ENCODE measurements around the gene SPHK1.

Gene SPHK1

DNA sequence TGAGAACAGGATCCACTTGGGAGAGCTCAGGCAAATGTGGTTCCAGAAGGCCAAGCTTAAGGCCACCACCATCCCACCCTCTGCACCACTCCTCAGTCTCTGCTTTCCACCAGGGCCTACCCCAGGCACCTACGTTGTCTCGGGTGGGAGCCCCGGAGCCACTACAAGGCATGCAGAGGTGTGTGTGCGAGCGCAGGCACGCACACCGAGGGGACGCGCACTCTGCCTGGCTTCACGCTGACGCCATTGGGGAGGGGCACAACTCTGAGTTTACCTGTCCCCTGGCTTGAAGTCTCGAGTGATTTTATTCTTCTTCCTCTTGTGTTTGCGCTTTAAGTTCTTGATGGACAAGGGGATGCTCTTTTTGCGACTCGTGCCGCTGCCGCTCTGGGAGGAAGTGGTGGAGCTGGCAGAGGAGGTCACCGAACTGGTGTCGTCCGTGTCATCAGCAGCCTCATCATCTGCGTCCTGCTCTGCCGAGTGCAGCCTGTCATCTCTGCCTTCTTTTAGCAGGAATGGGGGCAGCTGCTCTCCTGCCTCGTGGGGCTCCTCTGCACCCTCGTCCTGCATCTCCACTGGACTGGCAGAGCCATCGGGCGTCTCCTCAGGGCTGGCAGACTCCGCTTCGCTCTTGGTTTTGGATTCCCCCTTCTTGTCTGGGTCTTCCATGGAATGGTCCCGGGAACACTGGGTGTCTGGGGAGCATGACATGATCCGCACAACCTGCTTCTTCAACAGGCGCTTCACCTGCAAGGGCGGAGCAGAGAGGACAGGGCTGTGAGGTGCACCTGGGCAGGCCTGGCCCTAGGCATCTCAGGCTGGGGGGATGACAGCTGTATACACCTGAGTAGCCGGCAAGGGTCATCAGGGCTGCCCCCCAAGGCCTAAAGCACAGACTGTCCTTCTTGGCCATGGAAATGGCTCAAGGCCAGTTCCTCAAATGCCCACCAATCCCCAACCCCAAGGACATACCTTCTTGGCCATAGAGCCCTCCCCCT, 15.1 kb downstream of the SPHK1 start:
- DNase-seq, result no peak
- in situ Hi-C loops (cut with HindIII; ENCODE audit: low pct_ligation_motif_present, low pct_unique_long_range_greater_than_20kb, low sequenced_read_pairs), result no loop called here

DNA sequence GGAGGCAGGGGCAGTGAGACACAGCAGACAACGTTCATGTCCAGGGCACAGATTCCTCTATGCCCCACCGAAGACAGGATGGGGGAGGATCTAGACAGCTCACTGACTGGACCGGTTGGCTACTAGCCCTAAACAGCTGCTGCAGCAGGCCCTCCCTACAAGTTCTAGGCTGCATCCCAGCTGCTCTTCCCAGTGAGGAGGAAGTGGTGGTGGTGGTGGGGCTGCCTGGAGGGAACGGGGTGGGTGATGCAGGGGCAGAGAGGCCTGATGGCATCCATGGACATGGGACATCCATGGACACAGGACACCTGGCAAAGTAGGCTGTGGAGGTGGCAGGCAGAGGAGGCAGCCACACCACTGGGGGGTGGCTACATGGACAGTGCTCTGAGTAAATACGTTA, 18.3 kb downstream of the SPHK1 start:
- DNase-seq, result no peak
- in situ Hi-C loops (cut with HindIII; ENCODE audit: low pct_ligation_motif_present, low pct_unique_long_range_greater_than_20kb, low sequenced_read_pairs), result no loop called here

DNA sequence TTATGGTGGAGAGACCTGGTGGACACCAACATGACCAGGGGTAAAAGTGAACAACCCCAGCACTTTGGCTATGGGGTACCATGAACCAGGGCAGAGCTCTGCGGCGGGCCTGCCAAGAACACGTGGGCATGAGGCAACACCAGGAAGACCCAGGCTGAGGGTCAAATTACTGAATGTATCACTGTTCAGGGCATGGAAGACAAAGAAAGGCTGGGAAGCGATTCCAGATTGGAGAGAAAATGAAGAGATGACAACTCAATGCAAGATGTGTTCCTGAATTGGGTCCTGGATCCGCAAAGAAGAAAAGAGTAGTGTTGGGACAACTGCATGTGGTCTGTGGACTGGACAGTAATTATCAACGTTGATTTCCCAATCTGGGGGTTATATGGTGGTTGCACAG, 19.8 kb downstream of the SPHK1 start:
- in situ Hi-C loops (cut with HindIII; ENCODE audit: low pct_ligation_motif_present, low pct_unique_long_range_greater_than_20kb, low sequenced_read_pairs), result no loop called here
- no peak for DNase-seq

DNA sequence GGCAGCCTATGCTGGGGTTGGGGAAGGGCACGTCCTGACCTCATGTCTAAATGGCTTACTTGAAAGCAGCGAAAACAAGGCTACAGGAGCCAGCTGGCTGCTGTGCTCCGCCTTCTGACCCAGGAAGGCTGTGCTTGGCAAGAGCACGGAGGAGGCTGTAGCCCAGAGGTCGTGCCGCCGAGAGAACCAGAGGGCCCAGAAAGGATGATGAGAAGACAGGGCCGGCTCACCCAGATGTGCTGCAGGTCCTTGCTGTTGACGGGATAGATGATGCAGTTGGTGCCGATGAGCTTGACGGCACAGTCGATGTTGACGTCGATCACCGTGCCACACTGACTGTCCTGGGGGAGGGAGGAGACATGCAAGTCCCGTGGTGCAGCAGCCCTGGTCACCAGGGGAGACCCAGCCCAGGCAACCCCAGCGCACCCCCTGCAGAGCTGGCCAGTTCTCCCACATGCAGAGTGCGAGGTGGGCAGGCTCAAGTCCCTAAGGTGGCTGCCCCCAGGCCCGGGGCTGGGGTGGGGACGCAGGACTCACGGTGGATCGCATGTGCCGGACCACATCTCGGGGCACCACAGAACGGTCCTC, 20.7 kb downstream of the SPHK1 start:
- in situ Hi-C loops (cut with HindIII; ENCODE audit: low pct_ligation_motif_present, low pct_unique_long_range_greater_than_20kb, low sequenced_read_pairs), result no loop called here
- DNase-seq, result no peak

DNA sequence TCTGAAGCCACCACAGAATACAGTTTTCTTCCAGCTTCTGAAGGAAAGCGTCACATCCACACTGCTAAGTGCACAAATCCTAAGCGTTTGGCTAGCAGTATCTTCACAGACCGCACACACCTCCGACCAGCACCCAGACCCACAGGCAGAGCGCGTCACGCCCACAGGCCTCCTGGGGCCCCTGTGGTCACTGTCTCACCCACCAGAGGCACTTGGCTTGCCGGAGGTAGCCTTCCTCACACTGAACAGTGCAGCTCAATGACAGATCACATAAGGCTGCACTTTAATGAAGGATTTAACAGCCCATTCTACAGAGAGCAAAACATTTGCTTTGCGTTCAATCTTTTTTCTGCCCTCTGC, 21.2 kb downstream of the SPHK1 start:
- in situ Hi-C loops (cut with HindIII; ENCODE audit: low pct_ligation_motif_present, low pct_unique_long_range_greater_than_20kb, low sequenced_read_pairs), result no loop called here
- DNase-seq, result no peak

DNA sequence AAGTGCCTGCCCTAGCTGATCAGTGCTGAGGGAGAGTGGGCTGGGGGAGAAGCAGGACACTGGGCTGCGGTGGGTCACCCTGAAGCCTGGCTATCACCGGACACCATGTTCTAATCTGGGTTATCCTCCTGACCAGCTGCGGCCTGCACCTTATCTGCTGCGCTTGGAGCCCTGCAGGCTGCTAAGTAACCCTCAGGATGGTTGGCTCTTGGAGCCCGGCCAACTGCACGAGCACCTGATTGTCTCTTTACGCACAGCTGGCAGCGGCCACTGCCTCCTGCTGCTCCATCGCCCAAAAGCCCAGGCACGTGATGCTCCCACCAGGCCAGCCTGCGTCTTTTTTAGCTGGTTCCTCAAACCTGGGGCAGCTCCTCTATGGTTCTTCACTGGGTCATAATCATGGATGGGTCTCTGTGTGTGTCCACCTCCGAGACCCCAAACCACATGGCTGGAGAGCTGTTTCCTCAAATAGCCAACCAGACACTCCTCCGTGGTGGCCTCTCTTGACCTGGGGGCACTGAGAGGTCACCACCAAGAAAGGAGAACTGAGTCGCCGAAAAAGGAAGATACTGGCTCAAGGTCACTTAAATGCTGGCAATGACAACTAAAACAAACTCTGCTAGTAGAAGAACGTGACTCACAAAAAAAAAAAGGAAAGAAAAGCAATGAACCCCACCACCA, 21.7 kb downstream of the SPHK1 start:
- DNase-seq, result no peak
- in situ Hi-C loops (cut with HindIII; ENCODE audit: low pct_ligation_motif_present, low pct_unique_long_range_greater_than_20kb, low sequenced_read_pairs), result no loop called here

DNA sequence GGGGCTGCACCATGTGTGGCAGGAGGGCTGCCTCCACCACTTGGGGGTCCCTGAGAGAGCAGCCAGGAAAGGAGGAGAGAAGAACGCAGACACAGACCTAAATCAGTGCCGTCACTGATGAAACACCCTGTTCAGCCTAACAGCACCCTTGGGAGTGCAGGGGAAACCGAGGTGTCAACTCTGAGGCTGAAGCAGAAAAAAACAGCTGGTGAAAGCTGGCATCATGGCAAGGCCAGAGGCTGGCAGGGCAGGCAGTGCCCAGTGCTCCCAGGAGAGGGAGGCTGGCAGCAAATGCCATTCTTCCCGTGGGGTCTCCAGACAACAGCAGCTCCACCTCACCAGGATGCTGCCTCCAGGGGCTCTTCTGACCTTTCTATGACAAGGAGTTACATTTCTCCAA, 23.1 kb downstream of the SPHK1 start:
- in situ Hi-C loops (cut with HindIII; ENCODE audit: low pct_ligation_motif_present, low pct_unique_long_range_greater_than_20kb, low sequenced_read_pairs), result no loop called here
- no peak for DNase-seq

DNA sequence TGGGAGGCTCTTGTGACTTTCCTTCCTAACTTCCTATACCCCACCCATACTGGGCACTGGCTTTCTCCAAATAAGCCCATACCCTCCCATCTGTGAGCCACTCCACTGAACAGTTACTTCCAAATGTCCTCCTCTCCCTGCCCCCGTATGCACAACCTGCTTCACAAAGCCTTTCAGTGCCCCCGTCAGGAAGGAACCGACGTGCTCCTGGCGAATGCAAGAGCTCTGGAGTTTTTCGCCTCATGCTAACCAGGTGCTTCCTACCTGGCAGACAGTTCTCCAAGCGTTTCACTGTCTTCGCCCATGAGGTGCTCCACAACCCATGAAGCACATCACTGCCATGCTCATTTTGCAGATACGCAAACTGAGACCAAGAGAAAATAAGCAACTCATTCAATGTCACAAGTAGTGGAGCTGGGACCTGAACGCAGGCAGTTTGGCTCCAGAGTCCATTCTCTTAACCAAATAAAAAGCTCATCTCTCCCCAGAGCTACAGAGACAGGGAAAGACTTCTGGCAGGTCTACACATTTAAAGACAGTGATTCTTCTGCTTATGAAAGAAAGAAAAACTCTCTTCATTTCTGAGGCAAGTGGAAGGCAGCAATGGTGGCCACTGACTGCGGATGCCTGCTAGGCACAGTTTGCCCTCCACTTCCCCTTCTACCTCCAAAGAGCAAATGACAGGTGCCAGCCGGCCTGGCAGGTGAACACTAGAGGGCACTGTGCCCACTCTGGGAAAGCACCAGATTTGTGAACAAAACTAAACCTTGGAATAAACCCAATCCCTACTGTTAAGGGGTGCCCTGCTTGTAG, 23.8 kb downstream of the SPHK1 start:
- DNase-seq, result peak; percentile 70
- in situ Hi-C loops (cut with HindIII; ENCODE audit: low pct_ligation_motif_present, low pct_unique_long_range_greater_than_20kb, low sequenced_read_pairs), result no loop called here

DNA sequence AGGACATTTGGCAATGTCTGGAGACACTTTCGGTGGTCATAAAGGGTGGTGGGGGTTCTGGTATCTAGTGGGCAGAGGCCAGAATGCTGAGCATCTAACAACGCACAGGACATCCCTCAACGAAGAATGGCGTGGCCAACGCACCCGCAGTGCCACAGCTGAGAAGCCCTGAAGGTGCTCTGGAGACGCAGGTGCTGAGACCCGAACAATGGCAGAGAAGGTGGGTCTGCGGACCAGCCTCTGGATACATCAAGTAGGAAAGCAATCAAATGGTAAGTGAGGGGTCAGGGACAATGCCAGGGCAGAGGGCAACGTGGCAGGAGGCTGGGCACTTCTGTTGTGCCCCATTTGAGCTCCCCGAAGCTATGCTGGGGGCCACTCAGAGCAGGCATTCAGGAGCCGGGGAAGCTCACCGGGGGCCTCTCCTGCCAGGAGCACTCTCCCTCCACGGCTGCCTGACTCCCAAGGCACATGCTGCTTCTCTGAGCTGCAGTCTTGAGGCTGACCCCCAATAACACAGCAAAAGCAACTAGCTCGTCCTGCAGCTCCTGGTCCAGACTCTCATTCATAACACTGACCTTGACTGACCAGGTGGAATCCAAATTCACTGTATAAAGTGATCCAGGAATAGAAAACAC, 26.0 kb downstream of the SPHK1 start:
- no peak for DNase-seq
- in situ Hi-C loops (cut with HindIII; ENCODE audit: low pct_ligation_motif_present, low pct_unique_long_range_greater_than_20kb, low sequenced_read_pairs), result no loop called here

DNA sequence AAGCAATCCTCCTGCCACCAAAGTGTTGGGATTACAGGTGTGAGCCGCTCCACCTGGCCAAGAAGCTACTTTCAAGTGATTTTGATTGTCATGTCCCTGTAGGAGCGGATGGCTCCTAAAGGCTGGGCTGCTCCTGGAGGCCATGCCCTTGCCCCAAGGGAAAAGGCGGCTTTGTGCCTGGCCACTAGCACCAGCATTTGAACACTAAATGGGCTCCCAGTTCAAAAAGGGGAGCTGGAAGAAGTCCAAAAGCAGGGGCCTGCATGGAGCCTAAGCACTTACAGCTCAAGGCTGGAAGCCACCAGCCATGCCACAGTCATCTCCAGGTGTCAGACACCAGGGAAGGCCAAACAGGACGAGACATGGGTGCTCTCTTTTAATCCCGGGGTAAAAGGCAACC, 26.8 kb downstream of the SPHK1 start:
- DNase-seq, result no peak
- in situ Hi-C loops (cut with HindIII; ENCODE audit: low pct_ligation_motif_present, low pct_unique_long_range_greater_than_20kb, low sequenced_read_pairs), result no loop called here

DNA sequence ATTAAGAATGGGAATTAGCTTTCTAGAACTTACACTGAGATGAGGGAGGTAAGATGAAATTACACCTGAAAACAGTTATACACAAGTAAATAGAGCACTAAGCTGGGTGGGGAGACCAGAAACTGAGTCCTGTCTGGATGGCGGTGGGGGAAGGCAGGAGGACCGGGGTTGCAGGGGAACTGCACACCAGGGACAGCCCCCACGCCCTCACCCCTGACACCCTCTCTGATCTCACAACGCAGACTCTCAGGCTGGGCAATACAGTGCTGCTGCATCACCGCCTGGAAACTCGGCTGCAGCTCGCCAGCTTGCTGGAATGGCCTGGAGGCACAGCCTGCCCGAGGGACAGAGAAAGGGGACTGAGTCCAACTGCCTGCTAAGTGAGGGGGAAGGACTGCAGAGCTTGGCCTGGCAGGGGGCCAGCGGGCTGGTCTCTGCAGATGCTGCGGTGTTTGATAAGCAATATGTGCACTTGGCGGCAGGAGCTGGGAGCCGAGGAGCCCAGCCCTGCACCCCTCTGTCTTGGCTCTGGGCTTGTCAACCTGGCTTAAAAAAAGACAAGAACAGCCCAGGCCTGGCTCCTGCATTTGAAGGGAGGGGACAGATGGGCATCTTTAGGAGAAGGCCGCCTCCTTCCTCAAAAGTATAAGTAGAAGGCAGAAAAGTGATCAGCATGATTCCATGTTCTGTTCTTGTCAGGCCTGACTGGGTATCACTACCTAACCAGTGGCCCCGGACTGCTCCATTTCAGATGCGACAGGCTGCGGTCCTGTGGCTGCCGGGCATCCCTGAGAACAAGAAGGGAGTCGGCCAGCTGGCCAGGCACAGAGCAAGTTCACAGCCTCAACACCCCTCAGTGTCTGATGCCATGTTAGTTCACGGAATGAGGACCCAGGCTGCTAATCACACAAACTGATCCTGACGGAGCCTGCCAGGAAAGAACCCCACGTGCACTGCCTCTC, 30.2 kb downstream of the SPHK1 start:
- DNase-seq, result no peak
- in situ Hi-C loops (cut with HindIII; ENCODE audit: low pct_ligation_motif_present, low pct_unique_long_range_greater_than_20kb, low sequenced_read_pairs), result no loop called here

DNA sequence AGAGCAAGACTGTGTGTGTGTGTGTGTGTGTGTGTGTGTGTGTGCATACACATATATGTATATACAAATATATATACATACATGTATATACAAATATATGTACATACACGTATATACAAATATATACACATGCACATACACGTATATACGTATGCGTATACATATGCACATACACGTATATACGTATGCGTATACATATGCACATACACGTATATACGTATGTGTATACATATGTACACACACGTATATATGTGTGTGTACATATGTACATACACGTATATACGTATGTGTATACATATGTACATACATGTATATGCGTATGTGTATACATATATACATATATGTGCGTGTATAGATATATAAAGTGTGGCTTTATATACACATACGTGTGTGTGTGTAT, 31.4 kb downstream of the SPHK1 start:
- no peak for DNase-seq
- in situ Hi-C loops (cut with HindIII; ENCODE audit: low pct_ligation_motif_present, low pct_unique_long_range_greater_than_20kb, low sequenced_read_pairs), result no loop called here

DNA sequence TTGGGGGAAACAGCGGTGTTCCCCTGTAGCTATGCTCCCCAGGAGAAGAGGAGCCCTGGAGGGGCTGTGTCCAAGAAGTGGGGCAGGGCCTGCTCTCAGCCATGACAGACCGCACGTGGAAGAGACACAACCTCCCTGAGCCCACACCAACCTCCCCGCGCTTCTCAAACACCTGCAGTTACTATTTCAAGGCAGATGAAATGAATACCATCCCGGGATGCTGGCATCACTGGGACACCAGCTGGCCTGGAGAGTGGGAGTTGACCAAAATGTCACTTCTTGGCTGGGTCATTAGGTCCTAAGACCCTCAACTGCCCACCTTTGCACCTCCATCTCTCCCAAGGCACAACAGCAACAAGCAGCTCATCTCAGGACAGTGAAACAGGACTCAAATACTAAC, 32.0 kb downstream of the SPHK1 start:
- no peak for DNase-seq
- in situ Hi-C loops (cut with HindIII; ENCODE audit: low pct_ligation_motif_present, low pct_unique_long_range_greater_than_20kb, low sequenced_read_pairs), result no loop called here

DNA sequence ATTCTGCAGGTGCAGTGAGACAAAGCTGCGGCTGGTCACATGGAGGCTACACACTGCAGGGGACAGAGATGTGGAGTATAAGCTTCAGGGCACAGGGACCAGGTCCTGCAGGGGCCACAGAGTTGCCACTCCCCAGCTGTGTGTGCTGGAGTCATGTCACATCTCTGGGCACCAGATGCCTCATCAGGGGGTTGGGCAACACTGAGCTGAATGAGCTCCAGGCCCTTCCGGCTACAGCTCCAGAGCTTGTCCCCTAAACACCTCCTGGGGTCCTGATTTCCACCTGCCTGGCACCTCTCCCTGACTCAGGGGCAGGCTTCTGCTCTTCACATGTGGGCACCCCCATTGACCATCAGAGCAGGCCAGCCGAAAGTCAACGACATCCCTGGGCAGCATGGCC, 32.5 kb downstream of the SPHK1 start:
- no peak for DNase-seq
- in situ Hi-C loops (cut with HindIII; ENCODE audit: low pct_ligation_motif_present, low pct_unique_long_range_greater_than_20kb, low sequenced_read_pairs), result no loop called here

DNA sequence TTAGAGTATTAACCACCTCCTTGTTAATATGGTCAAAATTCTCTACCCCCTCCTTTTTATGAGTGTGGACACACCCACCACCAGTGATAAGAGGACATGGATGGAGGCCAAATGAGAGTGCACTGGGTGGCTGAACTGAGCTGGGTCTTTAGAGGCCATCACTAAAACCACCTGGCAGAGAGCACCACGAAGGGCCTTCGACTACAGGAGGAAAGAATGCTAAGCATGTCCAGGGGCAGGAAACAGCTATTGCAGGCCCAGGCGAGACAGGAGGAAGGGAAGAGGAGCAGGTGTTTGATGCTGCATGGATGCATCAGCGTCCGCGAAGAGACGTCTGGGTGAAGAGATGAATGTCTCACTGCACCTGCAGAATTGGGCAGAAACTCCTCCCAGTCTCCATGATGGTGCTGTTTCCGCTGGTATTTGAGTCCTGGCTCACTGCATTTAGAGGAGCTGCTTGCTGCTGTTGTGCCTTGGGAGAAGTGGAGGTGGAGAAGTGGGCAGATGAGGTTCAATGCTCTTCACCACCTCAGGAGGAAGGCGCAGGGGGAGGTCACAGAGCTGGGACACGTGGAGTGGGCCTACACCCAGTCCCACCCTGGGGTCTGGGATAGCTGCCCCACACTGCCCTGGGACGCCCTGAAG, 33.2 kb downstream of the SPHK1 start:
- in situ Hi-C loops (cut with HindIII; ENCODE audit: low pct_ligation_motif_present, low pct_unique_long_range_greater_than_20kb, low sequenced_read_pairs), result no loop called here
- DNase-seq, result peak; percentile 28

DNA sequence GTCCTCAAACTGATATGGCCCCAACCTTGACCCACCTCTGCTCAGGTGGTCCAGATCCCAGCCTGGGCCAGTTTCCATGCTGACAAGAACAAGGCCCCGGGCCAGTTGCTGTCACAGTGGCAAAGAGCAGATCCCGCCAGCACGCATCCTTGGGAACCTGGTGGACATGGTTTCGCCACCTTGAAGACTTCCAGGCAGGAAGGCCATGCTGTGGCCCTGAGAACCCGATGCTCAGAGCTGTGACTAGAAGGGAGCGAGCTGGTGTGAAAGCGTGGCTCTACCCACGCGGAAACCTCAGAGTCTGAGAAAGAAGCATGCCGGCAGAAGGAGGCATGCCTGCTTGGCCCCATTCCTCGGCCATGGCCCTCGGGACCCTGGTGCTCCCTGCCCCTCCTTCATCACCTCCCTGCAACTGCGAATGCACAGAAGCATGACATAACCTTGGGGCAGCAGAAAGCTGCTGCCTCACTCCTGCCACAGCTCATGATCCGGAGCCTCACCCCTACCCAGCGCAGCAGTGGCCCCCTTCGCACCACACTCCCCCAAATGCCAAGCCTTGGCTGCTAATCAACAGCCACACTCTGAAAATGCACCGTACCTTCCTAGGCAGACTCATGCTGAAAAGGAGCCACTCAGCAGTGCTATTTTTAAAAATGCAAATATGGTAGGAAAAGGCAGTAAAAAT, 35.3 kb downstream of the SPHK1 start:
- no peak for DNase-seq
- in situ Hi-C loops (cut with HindIII; ENCODE audit: low pct_ligation_motif_present, low pct_unique_long_range_greater_than_20kb, low sequenced_read_pairs), result no loop called here

Measured in ACHN (cell line).